Measurements from ENCODE around the gene POU6F2. TPM values are rescaled to one million over a fixed set of nuclear protein-coding genes. Genes with fewer than 3 reads are reported as not detected.
A peak's percentile ranks its signal among the peaks of the same experiment; 100 is the strongest.

Gene POU6F2
- total RNA-seq, 1 donor = not detected

DNA sequence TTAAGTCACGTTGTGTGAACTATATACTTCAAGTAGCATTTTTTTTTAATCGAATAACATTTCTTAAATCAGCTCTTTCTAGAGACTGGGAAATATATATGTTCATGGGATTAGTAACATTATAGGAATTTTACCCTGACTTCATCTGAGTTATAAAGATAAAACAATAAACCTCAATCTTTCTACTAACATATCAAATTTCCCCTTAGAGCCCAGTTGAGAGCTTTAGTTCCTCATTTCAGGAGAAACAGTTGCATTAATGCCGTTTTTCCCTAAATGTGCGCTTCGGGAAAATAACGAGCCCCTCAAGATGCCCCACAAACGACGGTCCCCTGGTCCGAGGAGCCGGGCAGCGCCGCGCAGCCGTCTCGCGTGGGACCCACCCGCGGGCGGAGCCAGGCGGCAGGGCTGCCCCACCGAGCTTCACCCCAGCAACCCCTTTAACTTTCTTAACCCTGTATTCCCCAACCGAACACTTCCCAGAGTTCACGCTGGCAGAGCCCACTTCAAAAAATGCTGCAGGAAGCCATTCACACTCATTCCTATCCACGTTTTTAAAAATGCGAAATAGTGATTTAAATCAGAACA is 436.0 kb downstream of the POU6F2 start:
- H3K27me3 ChIP-seq (ENCODE audit: insufficient read depth, low read length) = peaks cover 17% of the 10 kb centered on the region
- no peaks in the 10 kb centered on the region for H3K9me3 ChIP-seq (ENCODE audit: low read depth, low read length)
- peaks cover 7% of the 10 kb centered on the region for H3K4me1 ChIP-seq (ENCODE audit: insufficient read depth, low read length)
- peak overlapping the region; percentile 35 for H3K4me3 ChIP-seq (ENCODE audit: low read length)

DNA sequence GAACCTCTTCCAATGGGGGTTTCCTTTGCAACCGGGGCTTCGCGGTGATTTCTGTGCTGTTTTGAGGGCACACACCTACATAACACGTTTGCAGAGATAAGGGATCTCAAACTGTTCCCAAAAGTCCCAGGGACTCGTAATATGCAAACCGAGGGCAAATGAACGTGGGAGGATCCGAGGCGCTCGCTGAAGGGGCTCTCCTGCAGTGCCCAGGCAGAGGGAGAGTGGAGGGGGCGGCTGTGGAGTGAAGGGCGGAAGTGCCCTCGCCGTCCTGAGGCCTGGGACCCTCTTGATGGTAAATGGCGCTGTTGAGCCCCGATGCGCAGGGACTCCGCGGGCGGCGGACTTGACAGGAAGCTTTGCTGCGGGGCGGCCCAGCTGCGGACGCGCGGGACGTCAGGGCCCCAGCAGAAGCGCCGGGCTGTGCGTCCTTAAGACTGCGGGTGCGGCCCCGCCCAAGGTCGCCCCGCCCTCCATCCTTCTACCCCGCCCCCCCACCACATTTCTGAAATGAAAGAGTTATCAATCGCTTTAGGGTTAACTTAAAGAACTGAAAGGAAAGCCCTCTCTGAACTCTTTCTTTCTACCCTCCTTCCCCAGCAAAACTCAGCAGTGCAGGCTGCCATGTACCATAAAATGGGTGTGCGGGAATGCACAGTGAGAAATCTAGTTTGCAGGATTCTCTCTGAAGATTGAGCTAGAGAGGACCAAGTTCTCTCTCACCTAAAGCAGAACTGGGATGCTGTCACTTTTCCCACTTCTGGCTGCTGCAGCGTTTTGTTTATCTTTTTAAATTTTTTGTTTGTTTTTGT is 436.7 kb downstream of the POU6F2 start:
- Histone ChIP-seq H3K4me3 (ENCODE audit: low read length) (peak overlapping the region; percentile 35), H3K9me3 (ENCODE audit: low read depth, low read length) (no peaks in the 10 kb centered on the region), H3K4me1 (ENCODE audit: insufficient read depth, low read length) (peaks cover 7% of the 10 kb centered on the region), H3K27me3 (ENCODE audit: insufficient read depth, low read length) (peaks cover 17% of the 10 kb centered on the region)

DNA sequence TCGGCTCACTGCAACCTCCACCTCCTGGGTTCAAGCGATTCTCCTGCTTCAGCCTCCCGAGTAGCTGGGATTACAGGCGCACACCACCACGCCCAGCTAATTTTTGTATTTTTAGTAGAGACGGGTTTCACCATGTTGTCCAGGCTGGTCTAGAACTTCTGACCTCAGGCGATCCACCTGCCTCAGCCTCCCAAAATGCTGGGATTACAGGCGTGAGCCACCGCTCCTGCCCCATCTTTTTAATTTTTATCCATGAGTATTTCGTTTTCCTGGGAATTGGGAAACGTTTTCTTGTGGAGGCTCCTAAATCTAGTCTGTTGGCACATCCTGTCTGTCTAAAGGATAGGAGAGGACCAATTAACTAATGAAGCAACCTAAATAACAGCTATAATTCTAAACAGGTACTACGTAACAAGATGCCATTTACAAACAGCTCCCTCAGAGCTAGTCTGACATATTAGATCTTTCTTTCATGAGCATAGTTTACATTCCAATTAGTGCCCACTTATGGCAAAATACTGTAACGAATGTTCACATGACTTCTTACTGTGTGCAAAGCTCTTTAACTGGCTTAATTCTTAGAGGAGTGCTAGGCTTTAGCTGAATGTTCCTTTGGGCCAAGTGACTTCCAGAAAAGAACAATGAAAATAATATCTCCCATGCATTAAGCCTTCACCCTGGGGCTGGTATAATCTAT is 437.5 kb downstream of the POU6F2 start:
- Histone ChIP-seq H3K4me1 (ENCODE audit: insufficient read depth, low read length) (peaks cover 7% of the 10 kb centered on the region), H3K4me3 (ENCODE audit: low read length) (no peak overlapping the region), H3K27me3 (ENCODE audit: insufficient read depth, low read length) (peaks cover 17% of the 10 kb centered on the region), H3K9me3 (ENCODE audit: low read depth, low read length) (no peaks in the 10 kb centered on the region)

DNA sequence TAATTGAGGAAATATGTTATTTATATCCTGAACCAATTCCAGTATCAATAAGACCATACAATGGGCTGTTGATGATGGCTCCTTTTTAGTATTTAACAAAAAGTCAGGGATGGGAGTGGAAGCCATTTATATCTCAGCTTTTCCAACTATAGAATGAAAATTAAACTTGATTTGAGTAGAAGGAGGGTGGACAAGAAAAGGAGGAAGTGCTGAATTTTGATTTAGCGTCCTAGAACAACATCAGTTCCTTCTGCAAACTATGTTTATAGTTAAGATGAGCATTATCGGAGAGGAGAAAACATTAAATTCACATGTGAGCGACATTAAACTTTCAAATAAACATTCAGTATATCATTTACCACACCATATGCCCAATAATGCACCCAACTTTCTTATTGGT is 439.2 kb downstream of the POU6F2 start:
- H3K4me1 ChIP-seq (ENCODE audit: insufficient read depth, low read length) = peaks cover 7% of the 10 kb centered on the region
- H3K9me3 ChIP-seq (ENCODE audit: low read depth, low read length) = no peaks in the 10 kb centered on the region
- H3K4me3 ChIP-seq (ENCODE audit: low read length) = no peak overlapping the region
- H3K27me3 ChIP-seq (ENCODE audit: insufficient read depth, low read length) = peaks cover 17% of the 10 kb centered on the region

DNA sequence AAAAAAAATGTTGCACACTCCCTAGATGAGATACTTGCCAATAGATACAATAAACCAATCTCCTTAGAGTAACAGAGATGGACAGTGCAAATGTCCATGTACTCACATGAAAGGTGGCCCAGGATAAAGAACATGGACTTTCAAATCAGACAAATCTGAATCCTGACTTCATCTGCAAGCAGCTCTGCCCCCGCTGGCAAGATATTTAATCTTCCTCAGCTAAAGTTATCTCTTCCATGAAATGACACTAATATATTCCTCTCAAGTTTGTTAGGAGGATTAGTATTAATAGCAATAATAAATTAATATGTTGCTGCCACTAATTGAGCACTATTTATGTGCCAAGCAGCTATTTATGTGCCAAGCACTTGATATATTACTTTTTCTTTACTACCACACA is 439.9 kb downstream of the POU6F2 start:
- Histone ChIP-seq H3K27me3 (ENCODE audit: insufficient read depth, low read length) (peaks cover 17% of the 10 kb centered on the region), H3K4me3 (ENCODE audit: low read length) (no peak overlapping the region), H3K9me3 (ENCODE audit: low read depth, low read length) (no peaks in the 10 kb centered on the region), H3K4me1 (ENCODE audit: insufficient read depth, low read length) (peaks cover 7% of the 10 kb centered on the region)

- no peaks in the 10 kb centered on the region for H3K9me3 ChIP-seq (ENCODE audit: low read depth, low read length)
- no peaks in the 10 kb centered on the region for H3K4me1 ChIP-seq (ENCODE audit: insufficient read depth, low read length)
- no peak overlapping the region for H3K4me3 ChIP-seq (ENCODE audit: low read length)
- H3K27me3 ChIP-seq (ENCODE audit: insufficient read depth, low read length) = peaks cover 2% of the 10 kb centered on the region
Observed at GRCh38 chr7:39421251-39421650, 443.5 kb downstream of the POU6F2 start.

DNA sequence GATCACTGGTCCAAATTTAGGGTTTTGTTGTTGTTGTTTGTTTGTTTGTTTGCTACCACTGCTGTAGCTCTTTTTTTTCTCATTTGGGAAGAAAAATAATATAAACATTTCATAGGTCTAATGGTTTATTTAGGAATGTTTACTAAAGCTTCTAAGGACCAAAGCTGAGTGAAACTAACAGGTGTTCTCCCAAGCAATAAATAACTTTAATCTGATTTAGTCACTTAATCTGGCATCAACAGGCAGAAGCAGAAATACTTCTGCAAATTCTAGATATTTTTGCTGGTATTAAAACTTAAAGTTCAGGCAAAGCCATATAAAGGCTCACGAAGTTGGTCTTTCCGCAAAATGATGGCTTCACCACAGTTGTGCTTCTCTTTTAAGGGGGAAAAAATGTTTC is 444.0 kb downstream of the POU6F2 start:
- Histone ChIP-seq H3K27me3 (ENCODE audit: insufficient read depth, low read length) (no peaks in the 10 kb centered on the region), H3K9me3 (ENCODE audit: low read depth, low read length) (no peaks in the 10 kb centered on the region), H3K4me1 (ENCODE audit: insufficient read depth, low read length) (no peaks in the 10 kb centered on the region), H3K4me3 (ENCODE audit: low read length) (no peak overlapping the region)

- H3K4me3 ChIP-seq (ENCODE audit: low read length) = no peak overlapping the region
- no peaks in the 10 kb centered on the region for H3K9me3 ChIP-seq (ENCODE audit: low read depth, low read length)
- H3K27me3 ChIP-seq (ENCODE audit: insufficient read depth, low read length) = no peaks in the 10 kb centered on the region
- no peaks in the 10 kb centered on the region for H3K4me1 ChIP-seq (ENCODE audit: insufficient read depth, low read length)
Observed at GRCh38 chr7:39428221-39428620, 450.5 kb downstream of the POU6F2 start.

GRCh38 chr7:39429421-39429820 is 451.7 kb downstream of the POU6F2 start:
- no peak overlapping the region for H3K4me3 ChIP-seq (ENCODE audit: low read length)
- no peaks in the 10 kb centered on the region for H3K27me3 ChIP-seq (ENCODE audit: insufficient read depth, low read length)
- H3K9me3 ChIP-seq (ENCODE audit: low read depth, low read length) = no peaks in the 10 kb centered on the region
- H3K4me1 ChIP-seq (ENCODE audit: insufficient read depth, low read length) = peaks cover 5% of the 10 kb centered on the region

DNA sequence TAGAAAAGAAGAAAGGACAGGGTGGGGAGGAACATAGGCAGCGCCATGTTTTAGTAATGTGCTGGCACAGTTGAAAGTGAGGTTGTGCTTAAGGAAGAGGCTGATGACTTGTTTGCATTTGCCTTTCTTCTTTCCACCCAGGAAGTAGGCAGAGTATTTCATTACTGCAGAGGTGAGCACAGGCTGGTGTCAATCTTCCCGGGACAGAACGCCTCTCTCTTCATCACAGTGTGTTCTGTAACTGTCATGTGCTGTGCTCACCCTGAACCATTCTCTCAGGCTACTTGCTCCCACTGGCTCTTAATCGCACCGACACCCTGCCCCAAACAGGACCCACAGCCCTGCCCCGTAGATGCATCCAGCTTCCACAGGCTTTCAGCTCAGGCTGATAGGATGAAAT is 452.7 kb downstream of the POU6F2 start:
- Histone ChIP-seq H3K4me3 (ENCODE audit: low read length) (no peak overlapping the region), H3K4me1 (ENCODE audit: insufficient read depth, low read length) (peaks cover 5% of the 10 kb centered on the region), H3K9me3 (ENCODE audit: low read depth, low read length) (no peaks in the 10 kb centered on the region), H3K27me3 (ENCODE audit: insufficient read depth, low read length) (no peaks in the 10 kb centered on the region)

- Histone ChIP-seq H3K4me3 (ENCODE audit: low read length) (no peak overlapping the region), H3K27me3 (ENCODE audit: insufficient read depth, low read length) (no peaks in the 10 kb centered on the region), H3K9me3 (ENCODE audit: low read depth, low read length) (no peaks in the 10 kb centered on the region), H3K4me1 (ENCODE audit: insufficient read depth, low read length) (peaks cover 5% of the 10 kb centered on the region)
Observed at GRCh38 chr7:39430909-39431641, 453.4 kb downstream of the POU6F2 start.

GRCh38 chr7:39432368-39432767 is 454.7 kb downstream of the POU6F2 start:
- Histone ChIP-seq H3K9me3 (ENCODE audit: low read depth, low read length) (no peaks in the 10 kb centered on the region), H3K4me1 (ENCODE audit: insufficient read depth, low read length) (peaks cover 5% of the 10 kb centered on the region), H3K4me3 (ENCODE audit: low read length) (no peak overlapping the region), H3K27me3 (ENCODE audit: insufficient read depth, low read length) (no peaks in the 10 kb centered on the region)

GRCh38 chr7:39432807-39433416 is 455.2 kb downstream of the POU6F2 start:
- no peaks in the 10 kb centered on the region for H3K27me3 ChIP-seq (ENCODE audit: insufficient read depth, low read length)
- H3K4me3 ChIP-seq (ENCODE audit: low read length) = no peak overlapping the region
- H3K4me1 ChIP-seq (ENCODE audit: insufficient read depth, low read length) = peaks cover 5% of the 10 kb centered on the region
- H3K9me3 ChIP-seq (ENCODE audit: low read depth, low read length) = no peaks in the 10 kb centered on the region

DNA sequence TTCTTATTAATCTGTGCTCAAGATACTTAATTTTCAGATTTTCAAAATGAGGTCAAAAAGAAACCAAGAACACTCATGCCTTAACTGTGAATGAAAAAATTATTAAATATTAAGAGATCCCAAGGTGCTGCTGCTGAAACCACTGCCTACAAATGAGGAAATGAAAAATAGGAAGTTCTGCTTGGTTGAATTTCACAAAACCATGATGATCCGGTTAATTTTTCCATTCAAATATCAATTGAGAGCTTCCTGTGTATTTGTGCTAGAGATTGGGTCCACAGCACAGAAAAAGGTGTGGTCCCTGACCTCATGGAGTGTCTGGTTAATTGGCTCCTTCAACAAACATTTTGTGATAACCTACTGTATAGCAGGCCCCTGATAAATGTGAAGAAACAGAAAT is 455.8 kb downstream of the POU6F2 start:
- H3K4me3 ChIP-seq (ENCODE audit: low read length) = no peak overlapping the region

More for the DNA sequence above, 455.8 kb downstream of the POU6F2 start:
- Histone ChIP-seq H3K9me3 (ENCODE audit: low read depth, low read length) (no peaks in the 10 kb centered on the region), H3K4me1 (ENCODE audit: insufficient read depth, low read length) (peaks cover 5% of the 10 kb centered on the region), H3K27me3 (ENCODE audit: insufficient read depth, low read length) (no peaks in the 10 kb centered on the region)

Data from mononuclear cell (primary cell).